ENCODE data around the gene ZNF584.

Gene ZNF584

GRCh38 chr19:58362272-58362994 is 46.0 kb upstream of the ZNF584 start, which contains the start of gene ZNF497 (continued):
- TF ChIP-seq ZNF830 (tag by site-specific recombination; IDR thresholded peaks at IDR 0.05; ENCODE audit: low read depth) (no peak), ZNF48 (tag by site-specific recombination; IDR thresholded peaks at IDR 0.05) (no peak), FEZF1 (tag by site-specific recombination; IDR thresholded peaks at IDR 0.05) (peak; percentile 24; the same call in 1 of the 2 replicates), ZBTB1 (tag by site-specific recombination; IDR thresholded peaks at IDR 0.05) (no peak), CTCF (tag by site-specific recombination; IDR thresholded peaks at IDR 0.05) (peak; percentile 78), GLI2 (tag by site-specific recombination; IDR thresholded peaks at IDR 0.05; ENCODE audit: borderline replicate concordance, low read depth) (no peak), TRIM28 (IDR thresholded peaks at IDR 0.05; ENCODE audit: borderline replicate concordance, low read length) (peak; percentile 9; the same call in 1 of the 2 replicates), SP7 (tag by site-specific recombination; IDR thresholded peaks at IDR 0.05) (peak; percentile 59), ZBTB17 (tag by site-specific recombination; IDR thresholded peaks at IDR 0.05) (peak; percentile 86), ZBTB6 (tag by site-specific recombination; IDR thresholded peaks at IDR 0.05) (peak; percentile 19; the same call in 1 of the 2 replicates), PRDM4 (tag by site-specific recombination; IDR thresholded peaks at IDR 0.05) (peak; percentile 23; the same call in 1 of the 2 replicates), ZSCAN4 (tag by site-specific recombination; IDR thresholded peaks at IDR 0.05) (0 out of 2 replicates have a peak, but pooled peaks have one; percentile 30), PBX3 (CRISPR knock-in tag; IDR thresholded peaks at IDR 0.05) (no peak), ZNF514 (tag by site-specific recombination; IDR thresholded peaks at IDR 0.05) (no peak), ZNF701 (tag by site-specific recombination; IDR thresholded peaks at IDR 0.05) (no peak), ZXDB (tag by site-specific recombination; IDR thresholded peaks at IDR 0.05) (peak; percentile 92), ZNF560 (tag by site-specific recombination; IDR thresholded peaks at IDR 0.05; ENCODE audit: borderline replicate concordance) (no peak), ZNF26 (tag by site-specific recombination; IDR thresholded peaks at IDR 0.05) (no peak), ZFP69B (tag by site-specific recombination; IDR thresholded peaks at IDR 0.05) (peak; percentile 71), IKZF3 (tag by site-specific recombination; IDR thresholded peaks at IDR 0.05) (no peak), ZNF776 (tag by site-specific recombination; IDR thresholded peaks at IDR 0.05; ENCODE audit: borderline replicate concordance) (no peak), ZEB2 (tag by site-specific recombination; IDR thresholded peaks at IDR 0.05) (peak; percentile 84), ZBTB21 (tag by site-specific recombination; IDR thresholded peaks at IDR 0.05) (no peak), ZNF184 (tag by site-specific recombination; IDR thresholded peaks at IDR 0.05) (no peak), ZNF549 (tag by site-specific recombination; IDR thresholded peaks at IDR 0.05) (no peak), ZNF280C (tag by site-specific recombination; IDR thresholded peaks at IDR 0.05) (no peak), ZNF585B (tag by site-specific recombination; IDR thresholded peaks at IDR 0.05) (no peak), MYNN (tag by site-specific recombination; IDR thresholded peaks at IDR 0.05; ENCODE audit: borderline replicate concordance) (peak; percentile 51; the same call in 1 of the 2 replicates), ZNF341 (tag by site-specific recombination; IDR thresholded peaks at IDR 0.05; ENCODE audit: low read depth) (peak; percentile 90)
